Right hindlimb (tissue), 1 donor: ENCODE data around the gene EFL1.
"Not testable (repeated sequence)": the region's sequence is repeated elsewhere in the genome, so short reads cannot be mapped to it uniquely, and the experiment has no call there.

ENCODE experiments used
- DNase-seq: peaks from one replicate; pipeline ENCODE4 v3.0.0-alpha.2; 2018

EFL1 gene

GRCh38 chr15:82262422-82263026 lies at the start of gene EFL1, which contains the start of gene SAXO2:
Gene EFL1 (minus strand): TSS chr15:82262734. CDS start chr15:82261778, 956 bp downstream.
Gene SAXO2 (plus strand): TSS chr15:82262818. CDS start chr15:82262880, 62 bp downstream.
- DNase-seq, result peak; percentile 95

- DNase-seq, result not testable (repeated sequence)
Observed at GRCh38 chr15:82311321-82311720, 48.8 kb upstream of the EFL1 start.

- no peak for DNase-seq
Observed at GRCh38 chr15:82309802-82310201, 47.3 kb upstream of the EFL1 start.

DNA sequence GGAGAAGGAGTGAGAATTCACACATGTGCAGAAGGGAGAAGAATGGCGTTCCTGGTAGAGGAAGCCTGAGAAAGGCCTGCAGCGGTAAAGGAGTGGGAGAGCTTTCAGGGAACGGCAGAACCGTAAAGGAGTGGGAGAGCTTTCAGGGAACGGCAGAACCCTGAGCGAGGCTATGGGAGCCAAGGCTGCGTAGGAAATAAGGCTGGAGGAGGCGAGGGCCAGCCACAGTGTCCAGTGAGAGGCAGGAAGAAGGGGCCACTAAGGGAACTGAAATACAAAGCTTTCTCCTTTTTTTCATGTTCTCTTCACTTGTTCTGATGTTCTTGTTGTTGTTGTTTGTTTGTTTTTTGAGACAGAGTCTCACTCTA lies 45.2 kb upstream of the EFL1 start:
- no peak for DNase-seq

GRCh38 chr15:82306791-82307713 lies 44.5 kb upstream of the EFL1 start:
- no peak for DNase-seq

DNA sequence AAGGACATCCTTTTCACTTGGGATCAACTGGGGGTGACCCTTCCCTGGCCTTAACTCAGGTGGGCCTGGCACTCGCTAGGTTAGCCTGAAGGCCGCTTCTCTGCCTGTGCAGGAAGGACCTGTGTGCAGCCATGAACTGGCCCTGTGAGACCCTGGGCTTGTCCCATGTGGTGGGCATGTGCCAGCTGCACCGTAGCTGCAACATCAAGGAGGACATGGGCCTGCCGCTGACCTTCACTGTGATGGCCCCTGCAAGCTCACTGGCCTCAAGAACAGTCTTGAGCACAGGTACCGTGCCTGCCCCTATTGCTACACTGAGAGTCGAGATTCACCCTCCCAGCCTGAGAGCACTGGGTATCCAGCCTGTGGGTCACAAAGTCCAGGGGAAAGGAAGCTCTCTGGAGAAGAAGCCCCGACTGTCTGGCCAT lies 43.1 kb upstream of the EFL1 start:
- DNase-seq, result no peak

DNA sequence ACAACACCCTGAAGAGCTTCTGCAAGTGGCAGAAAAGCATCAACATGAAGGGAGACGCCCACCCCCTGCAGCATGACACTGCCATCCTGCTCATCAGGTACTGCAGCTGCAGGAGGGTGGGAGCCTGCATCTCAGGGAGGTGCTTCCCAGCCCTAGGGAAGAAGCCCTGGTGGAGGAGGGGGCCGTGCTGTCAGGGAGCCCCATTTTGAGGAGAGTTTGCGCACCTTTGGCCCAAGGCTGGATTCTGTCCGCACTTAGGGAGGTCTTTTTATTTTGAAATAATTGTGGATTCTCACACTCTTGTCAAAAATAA lies 42.2 kb upstream of the EFL1 start:
- no peak for DNase-seq

- no peak for DNase-seq
Observed at GRCh38 chr15:82303956-82304777, 41.6 kb upstream of the EFL1 start.

GRCh38 chr15:82301296-82302016 lies 38.9 kb upstream of the EFL1 start:
- no peak for DNase-seq

DNA sequence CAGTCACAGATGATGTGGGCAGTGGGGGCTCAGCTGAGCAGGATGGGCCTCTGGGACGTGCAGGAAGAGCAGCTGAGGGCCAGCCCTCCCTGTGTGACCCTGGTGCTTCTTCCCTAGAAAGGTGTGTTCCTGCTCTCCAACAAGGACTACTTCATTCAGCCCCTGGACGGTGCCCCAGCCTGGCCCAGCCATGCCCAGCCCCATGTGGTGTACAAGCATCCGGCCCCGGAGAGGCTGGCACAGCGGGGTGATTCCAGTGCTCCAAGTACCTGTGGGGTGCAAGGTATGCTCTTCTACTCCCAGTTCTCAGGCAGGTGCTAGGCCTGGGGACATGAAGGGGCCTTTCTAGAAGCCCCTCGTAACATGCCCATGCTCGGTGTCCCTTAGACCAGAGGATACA lies 38.3 kb upstream of the EFL1 start:
- DNase-seq, result no peak

DNA sequence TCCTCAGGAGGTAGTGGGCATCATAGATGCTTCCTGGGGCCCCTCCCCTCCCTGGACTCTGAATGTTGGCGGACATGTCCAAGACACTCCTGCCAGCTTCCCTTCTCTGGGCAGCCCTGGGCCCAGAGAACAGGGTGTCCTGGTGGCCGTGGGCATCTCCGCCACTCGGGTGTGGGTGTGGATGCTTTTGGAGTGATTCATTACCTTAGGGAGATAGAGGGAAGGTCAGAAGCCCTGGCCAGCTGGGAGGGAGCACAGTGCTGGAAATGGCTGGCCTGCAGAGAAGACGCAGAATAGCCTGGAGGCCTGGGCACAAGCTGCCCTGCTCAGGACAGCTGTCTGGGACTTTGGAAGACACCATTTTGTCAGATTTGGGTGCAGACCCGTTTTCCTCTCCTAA lies 37.8 kb upstream of the EFL1 start:
- DNase-seq, result not testable (repeated sequence)

GRCh38 chr15:82299511-82299914 lies 37.0 kb upstream of the EFL1 start:
- DNase-seq, result not testable (repeated sequence)

DNA sequence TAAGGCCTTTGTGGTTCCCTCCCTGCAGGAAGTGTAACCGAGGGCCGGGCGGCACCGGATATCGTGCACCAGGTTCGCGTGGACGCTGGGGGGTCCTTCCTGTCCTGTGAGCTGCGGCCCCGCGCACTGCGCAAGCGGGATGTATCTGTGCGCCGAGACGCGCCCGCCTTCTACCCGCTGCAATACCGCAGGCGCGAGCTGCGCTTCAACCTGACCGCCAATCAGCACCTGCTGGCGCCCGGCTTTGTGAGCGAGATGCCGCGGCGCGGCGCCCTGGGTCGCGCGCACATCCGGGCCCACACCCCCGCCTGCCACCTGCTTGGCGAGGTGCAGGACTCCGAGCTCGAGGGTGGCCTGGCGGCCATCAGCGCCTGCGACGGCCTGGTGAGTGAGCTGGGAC lies 36.0 kb upstream of the EFL1 start:
- no peak for DNase-seq

- DNase-seq, result no peak
Observed at GRCh38 chr15:82298032-82298431, 35.5 kb upstream of the EFL1 start.

- DNase-seq, result no peak
Observed at GRCh38 chr15:82297546-82297945, 35.0 kb upstream of the EFL1 start.

- no peak for DNase-seq
Observed at GRCh38 chr15:82294061-82294690, 31.6 kb upstream of the EFL1 start.

DNA sequence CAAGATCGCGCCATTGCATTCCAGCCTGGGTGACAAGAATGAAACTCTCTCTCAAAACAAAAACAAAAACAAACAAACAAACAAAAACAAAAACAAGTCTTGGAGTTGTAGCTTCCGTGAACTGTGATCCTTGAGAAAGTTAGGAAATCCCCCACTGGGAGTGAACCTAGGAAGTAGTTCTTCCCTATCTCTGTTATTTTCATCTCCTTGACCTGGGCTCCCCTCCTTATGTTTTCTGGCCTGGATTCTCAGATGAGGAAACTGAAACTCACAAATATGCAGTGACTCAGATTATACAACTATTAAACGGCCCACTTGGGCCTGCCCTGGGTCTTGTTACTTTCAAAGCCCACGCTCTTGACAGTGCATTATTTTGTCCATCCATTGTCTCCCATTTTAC lies 29.7 kb upstream of the EFL1 start:
- DNase-seq, result no peak

DNA sequence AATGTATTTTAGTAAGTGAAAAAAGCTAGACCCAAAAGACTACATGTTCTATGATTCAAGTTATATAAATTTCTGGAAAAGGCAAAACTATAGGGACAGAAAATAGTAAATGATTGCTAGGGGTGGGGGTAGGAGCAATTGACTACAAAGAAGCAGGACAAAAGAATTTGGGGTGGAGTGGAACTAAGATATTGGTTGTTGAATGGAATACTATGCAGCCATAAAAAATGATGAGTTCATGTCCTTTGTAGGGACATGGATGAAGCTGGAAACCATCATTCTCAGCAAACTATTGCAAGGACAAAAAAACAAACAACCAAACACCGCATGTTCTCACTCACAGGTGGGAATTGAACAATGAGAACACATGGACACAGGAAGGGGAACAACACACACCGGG lies 25.7 kb upstream of the EFL1 start:
- DNase-seq, result not testable (repeated sequence)

DNA sequence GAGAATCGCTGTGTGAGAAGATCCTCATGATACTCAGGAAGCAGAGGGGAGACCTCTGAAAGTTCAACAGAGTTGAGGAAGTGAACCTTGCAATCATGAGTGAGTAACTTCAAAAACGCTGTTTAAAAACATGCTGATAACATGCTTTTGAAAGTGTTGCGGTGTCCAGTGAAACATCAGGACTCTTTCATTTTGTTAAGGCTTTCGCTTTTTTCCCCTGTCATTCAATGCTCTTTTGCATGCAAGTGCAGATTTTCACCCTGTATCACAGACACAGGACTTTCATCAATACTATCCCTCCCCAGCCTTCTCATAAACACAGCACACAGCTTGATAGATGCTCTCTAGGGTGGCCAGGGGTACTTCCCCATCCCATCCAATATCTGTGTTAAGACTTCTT lies 23.9 kb upstream of the EFL1 start:
- DNase-seq, result not testable (repeated sequence)

- DNase-seq, result not testable (repeated sequence)
Observed at GRCh38 chr15:82284381-82284780, 21.8 kb upstream of the EFL1 start.

DNA sequence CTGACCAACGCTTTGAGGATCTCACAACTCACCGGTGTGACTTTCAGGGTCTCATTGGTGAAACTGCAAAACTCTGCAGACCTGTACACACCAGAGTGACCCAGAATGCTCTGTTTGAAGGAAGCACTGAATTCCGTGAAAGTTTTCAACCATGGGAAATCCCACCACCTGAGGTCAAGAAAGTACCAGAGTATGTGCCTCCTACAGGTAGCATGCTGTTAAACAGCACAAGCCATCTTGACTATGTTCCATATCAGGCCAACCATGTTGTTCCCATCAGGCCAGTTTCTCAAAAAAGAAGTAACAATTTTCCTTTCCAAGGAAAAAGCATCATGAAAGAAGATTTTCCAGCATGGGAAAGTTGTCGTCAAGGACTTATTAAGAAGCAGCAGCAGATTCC lies 19.9 kb upstream of the EFL1 start:
- DNase-seq, result not testable (repeated sequence)

DNA sequence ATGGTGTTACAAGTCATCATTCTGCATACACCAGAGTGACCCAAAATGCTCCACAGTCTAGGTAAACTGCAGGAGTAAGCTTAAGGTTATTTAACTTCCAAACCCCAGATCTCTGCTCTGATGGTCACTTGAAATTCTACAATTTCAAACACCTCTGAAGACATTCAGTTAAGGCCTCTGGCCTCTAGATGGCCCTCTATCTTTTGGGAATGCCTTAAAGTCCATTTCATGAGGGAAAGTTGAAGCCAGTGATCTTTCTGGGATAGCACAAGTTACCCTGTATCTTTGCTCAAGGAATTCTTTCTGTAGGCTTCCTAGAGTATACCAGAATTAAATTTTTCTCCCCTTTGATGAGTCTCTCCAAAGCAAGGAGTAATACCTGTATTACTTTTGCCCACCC lies 18.7 kb upstream of the EFL1 start:
- not testable (repeated sequence) for DNase-seq
